Measurements from ENCODE around the gene CEP128.

CEP128 gene

DNA sequence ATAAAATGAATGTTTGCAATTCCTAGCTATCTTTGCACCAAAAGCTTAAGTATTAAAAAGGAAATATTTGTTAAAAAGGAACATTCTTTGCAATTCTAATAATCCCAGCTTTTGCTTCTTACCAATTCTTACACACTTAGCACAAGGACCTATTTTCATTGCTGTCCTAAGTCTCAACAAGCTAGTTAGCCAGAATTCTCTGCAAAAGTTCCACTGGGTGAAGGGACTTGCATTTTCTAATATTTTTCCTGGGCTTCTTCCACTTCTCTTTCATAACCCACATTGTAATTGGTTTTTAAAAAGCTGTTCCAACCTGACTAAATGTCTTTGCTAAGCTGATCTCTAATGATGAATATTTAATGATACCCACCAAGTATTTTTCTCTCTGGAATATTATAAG, 422.5 kb downstream of the CEP128 start:
- Histone ChIP-seq H3K9me3 (ENCODE audit: control insufficient read depth, insufficient read depth, low read depth, low read length) (no peaks in the 10 kb centered on the region), H3K27ac (ENCODE audit: extremely low read depth, low read depth, low read length) (no peak overlapping the region), H3K4me3 (ENCODE audit: low read depth, low read length) (no peak overlapping the region), H3K36me3 (ENCODE audit: control insufficient read depth in 2 of 2, insufficient read depth in 1 of 2, low read length in 2 of 2) (peaks cover 0 to 14% of the 10 kb centered on the region in 2 experiments; a peak in 1 of 3 replicates), H3K4me1 (ENCODE audit: control insufficient read depth, insufficient read depth, low read length) (no peaks in the 10 kb centered on the region)
- TF ChIP-seq ZNF266 (tag by site-specific recombination; IDR thresholded peaks at IDR 0.05; ENCODE audit: low read depth) (no peak), ZNF768 (tag by site-specific recombination; IDR thresholded peaks at IDR 0.05) (no peak), BCL11B (tag by site-specific recombination; IDR thresholded peaks at IDR 0.05; ENCODE audit: low read depth) (no peak), ZNF354C (tag by site-specific recombination; IDR thresholded peaks at IDR 0.05; ENCODE audit: borderline replicate concordance, low read depth) (no peak)
- ChIA-PET CTCF (no interaction called here), POLR2A (no interaction called here)

DNA sequence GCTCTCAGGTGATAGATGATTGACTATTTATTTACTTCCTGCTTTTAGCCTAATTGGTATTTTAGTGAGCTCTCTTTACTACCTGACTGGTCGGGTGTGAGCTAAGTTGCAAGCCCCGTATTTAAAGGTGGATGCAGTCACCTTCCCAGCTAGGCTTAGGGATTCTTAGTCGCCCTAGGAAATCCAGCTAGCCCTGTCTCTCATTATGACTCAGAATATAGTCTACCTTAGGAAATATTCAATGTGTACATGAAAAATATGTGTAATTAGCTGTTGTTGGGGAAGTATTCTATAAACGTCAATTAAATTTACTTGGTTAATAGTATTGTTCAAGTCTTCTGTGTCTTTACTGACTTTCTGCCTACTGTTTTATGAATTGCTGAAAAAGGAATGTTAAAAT, 423.4 kb downstream of the CEP128 start:
- H3K27ac ChIP-seq (ENCODE audit: extremely low read depth, low read depth, low read length) = no peak overlapping the region
- H3K4me3 ChIP-seq (ENCODE audit: low read depth, low read length) = no peak overlapping the region
- TF ChIP-seq TCF7L2 (IDR thresholded peaks at IDR 0.05; ENCODE audit: borderline replicate concordance, low read depth, low read length) = no peak
- TF ChIP-seq RBAK (tag by site-specific recombination; IDR thresholded peaks at IDR 0.05) = no peak
- no peak for TF ChIP-seq ZNF747 (tag by site-specific recombination; IDR thresholded peaks at IDR 0.05)
- no peak for TF ChIP-seq ZNF654 (tag by site-specific recombination; IDR thresholded peaks at IDR 0.05; ENCODE audit: low read depth)
- no peak for TF ChIP-seq ZNF2 (tag by site-specific recombination; IDR thresholded peaks at IDR 0.05)
- no peak for TF ChIP-seq ZNF391 (tag by site-specific recombination; IDR thresholded peaks at IDR 0.05; ENCODE audit: borderline replicate concordance, low read depth)
- TF ChIP-seq, protein P1, sequence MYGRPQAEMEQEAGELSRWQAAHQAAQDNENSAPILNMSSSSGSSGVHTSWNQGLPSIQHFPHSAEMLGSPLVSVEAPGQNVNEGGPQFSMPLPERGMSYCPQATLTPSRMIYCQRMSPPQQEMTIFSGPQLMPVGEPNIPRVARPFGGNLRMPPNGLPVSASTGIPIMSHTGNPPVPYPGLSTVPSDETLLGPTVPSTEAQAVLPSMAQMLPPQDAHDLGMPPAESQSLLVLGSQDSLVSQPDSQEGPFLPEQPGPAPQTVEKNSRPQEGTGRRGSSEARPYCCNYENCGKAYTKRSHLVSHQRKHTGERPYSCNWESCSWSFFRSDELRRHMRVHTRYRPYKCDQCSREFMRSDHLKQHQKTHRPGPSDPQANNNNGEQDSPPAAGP (tag by site-specific recombination; IDR thresholded peaks at IDR 0.05) = no peak
- no peak for TF ChIP-seq ZNF10 (tag by site-specific recombination; IDR thresholded peaks at IDR 0.05)
- TF ChIP-seq GLIS1 (tag by site-specific recombination; IDR thresholded peaks at IDR 0.05) = no peak
- TF ChIP-seq, protein P2, sequence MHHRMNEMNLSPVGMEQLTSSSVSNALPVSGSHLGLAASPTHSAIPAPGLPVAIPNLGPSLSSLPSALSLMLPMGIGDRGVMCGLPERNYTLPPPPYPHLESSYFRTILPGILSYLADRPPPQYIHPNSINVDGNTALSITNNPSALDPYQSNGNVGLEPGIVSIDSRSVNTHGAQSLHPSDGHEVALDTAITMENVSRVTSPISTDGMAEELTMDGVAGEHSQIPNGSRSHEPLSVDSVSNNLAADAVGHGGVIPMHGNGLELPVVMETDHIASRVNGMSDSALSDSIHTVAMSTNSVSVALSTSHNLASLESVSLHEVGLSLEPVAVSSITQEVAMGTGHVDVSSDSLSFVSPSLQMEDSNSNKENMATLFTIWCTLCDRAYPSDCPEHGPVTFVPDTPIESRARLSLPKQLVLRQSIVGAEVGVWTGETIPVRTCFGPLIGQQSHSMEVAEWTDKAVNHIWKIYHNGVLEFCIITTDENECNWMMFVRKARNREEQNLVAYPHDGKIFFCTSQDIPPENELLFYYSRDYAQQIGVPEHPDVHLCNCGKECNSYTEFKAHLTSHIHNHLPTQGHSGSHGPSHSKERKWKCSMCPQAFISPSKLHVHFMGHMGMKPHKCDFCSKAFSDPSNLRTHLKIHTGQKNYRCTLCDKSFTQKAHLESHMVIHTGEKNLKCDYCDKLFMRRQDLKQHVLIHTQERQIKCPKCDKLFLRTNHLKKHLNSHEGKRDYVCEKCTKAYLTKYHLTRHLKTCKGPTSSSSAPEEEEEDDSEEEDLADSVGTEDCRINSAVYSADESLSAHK (tag by site-specific recombination; IDR thresholded peaks at IDR 0.05) = no peak
- no peak for TF ChIP-seq ZEB2 (tag by site-specific recombination; IDR thresholded peaks at IDR 0.05)
- TF ChIP-seq ZFP3 (tag by site-specific recombination; IDR thresholded peaks at IDR 0.05; ENCODE audit: low read depth) = no peak
- no peak for TF ChIP-seq ZNF274 (IDR thresholded peaks at IDR 0.05; ENCODE audit: low read length)
- no peak for TF ChIP-seq ZNF274 (tag by site-specific recombination; IDR thresholded peaks at IDR 0.05; ENCODE audit: borderline replicate concordance)
- TF ChIP-seq, protein P3, sequence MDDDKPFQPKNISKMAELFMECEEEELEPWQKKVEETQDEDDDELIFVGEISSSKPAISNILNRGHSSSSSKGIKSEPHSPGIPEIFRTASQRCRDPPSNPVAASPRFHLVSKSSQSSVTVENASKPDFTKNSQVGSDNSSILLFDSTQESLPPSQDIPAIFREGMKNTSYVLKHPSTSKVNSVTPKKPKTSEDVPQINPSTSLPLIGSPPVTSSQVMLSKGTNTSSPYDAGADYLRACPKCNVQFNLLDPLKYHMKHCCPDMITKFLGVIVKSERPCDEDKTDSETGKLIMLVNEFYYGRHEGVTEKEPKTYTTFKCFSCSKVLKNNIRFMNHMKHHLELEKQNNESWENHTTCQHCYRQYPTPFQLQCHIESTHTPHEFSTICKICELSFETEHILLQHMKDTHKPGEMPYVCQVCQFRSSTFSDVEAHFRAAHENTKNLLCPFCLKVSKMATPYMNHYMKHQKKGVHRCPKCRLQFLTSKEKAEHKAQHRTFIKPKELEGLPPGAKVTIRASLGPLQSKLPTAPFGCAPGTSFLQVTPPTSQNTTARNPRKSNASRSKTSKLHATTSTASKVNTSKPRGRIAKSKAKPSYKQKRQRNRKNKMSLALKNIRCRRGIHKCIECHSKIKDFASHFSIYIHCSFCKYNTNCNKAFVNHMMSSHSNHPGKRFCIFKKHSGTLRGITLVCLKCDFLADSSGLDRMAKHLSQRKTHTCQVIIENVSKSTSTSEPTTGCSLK (tag by site-specific recombination; IDR thresholded peaks at IDR 0.05) = no peak
- TF ChIP-seq, protein P4, sequence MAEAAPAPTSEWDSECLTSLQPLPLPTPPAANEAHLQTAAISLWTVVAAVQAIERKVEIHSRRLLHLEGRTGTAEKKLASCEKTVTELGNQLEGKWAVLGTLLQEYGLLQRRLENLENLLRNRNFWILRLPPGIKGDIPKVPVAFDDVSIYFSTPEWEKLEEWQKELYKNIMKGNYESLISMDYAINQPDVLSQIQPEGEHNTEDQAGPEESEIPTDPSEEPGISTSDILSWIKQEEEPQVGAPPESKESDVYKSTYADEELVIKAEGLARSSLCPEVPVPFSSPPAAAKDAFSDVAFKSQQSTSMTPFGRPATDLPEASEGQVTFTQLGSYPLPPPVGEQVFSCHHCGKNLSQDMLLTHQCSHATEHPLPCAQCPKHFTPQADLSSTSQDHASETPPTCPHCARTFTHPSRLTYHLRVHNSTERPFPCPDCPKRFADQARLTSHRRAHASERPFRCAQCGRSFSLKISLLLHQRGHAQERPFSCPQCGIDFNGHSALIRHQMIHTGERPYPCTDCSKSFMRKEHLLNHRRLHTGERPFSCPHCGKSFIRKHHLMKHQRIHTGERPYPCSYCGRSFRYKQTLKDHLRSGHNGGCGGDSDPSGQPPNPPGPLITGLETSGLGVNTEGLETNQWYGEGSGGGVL (tag by site-specific recombination; IDR thresholded peaks at IDR 0.05) = no peak
- TF ChIP-seq, protein P5, sequence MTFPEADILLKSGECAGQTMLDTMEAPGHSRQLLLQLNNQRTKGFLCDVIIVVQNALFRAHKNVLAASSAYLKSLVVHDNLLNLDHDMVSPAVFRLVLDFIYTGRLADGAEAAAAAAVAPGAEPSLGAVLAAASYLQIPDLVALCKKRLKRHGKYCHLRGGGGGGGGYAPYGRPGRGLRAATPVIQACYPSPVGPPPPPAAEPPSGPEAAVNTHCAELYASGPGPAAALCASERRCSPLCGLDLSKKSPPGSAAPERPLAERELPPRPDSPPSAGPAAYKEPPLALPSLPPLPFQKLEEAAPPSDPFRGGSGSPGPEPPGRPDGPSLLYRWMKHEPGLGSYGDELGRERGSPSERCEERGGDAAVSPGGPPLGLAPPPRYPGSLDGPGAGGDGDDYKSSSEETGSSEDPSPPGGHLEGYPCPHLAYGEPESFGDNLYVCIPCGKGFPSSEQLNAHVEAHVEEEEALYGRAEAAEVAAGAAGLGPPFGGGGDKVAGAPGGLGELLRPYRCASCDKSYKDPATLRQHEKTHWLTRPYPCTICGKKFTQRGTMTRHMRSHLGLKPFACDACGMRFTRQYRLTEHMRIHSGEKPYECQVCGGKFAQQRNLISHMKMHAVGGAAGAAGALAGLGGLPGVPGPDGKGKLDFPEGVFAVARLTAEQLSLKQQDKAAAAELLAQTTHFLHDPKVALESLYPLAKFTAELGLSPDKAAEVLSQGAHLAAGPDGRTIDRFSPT (tag by site-specific recombination; IDR thresholded peaks at IDR 0.05) = no peak
- TF ChIP-seq, protein P6, sequence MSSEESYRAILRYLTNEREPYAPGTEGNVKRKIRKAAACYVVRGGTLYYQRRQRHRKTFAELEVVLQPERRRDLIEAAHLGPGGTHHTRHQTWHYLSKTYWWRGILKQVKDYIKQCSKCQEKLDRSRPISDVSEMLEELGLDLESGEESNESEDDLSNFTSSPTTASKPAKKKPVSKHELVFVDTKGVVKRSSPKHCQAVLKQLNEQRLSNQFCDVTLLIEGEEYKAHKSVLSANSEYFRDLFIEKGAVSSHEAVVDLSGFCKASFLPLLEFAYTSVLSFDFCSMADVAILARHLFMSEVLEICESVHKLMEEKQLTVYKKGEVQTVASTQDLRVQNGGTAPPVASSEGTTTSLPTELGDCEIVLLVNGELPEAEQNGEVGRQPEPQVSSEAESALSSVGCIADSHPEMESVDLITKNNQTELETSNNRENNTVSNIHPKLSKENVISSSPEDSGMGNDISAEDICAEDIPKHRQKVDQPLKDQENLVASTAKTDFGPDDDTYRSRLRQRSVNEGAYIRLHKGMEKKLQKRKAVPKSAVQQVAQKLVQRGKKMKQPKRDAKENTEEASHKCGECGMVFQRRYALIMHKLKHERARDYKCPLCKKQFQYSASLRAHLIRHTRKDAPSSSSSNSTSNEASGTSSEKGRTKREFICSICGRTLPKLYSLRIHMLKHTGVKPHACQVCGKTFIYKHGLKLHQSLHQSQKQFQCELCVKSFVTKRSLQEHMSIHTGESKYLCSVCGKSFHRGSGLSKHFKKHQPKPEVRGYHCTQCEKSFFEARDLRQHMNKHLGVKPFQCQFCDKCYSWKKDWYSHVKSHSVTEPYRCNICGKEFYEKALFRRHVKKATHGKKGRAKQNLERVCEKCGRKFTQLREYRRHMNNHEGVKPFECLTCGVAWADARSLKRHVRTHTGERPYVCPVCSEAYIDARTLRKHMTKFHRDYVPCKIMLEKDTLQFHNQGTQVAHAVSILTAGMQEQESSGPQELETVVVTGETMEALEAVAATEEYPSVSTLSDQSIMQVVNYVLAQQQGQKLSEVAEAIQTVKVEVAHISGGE (tag by site-specific recombination; conservative IDR thresholded peaks at IDR 0.05; ENCODE audit: low read depth) = no peak
- ChIA-PET CTCF (no interaction called here), POLR2A (no interaction called here)
- no peaks in the 10 kb centered on the region for H3K4me1 ChIP-seq (ENCODE audit: control insufficient read depth, insufficient read depth, low read length)
- no peaks in the 10 kb centered on the region for H3K9me3 ChIP-seq (ENCODE audit: control insufficient read depth, insufficient read depth, low read depth, low read length)
- peaks cover 0 to 13% of the 10 kb centered on the region in 2 experiments; a peak in 1 of 3 replicates for H3K36me3 ChIP-seq (ENCODE audit: control insufficient read depth in 2 of 2, insufficient read depth in 1 of 2, low read length in 2 of 2)

Measured in HEK293 (cell line).